Prostate gland (tissue), 2 donors: ENCODE results near the gene RNF169.

Source experiments
- CTCF ChIP-seq, 4 experiments: fragments of 200-600 bp in 2 of 4; fragments of 450-650 bp in 2 of 4; sonication (generic) in 2 of 4; IDR thresholded peaks; 1 replicate in 3 of 4; 2 replicates in 1 of 4; pipeline ENCODE4 v1.5.1; 2016 to 2019; ENCODE audit warnings: antibody characterized with exemption in 4 of 4, mild to moderate bottlenecking in 2 of 4, moderate library complexity in 2 of 4
- POLR2A ChIP-seq: fragments of 450-650 bp; IDR thresholded peaks from one replicate; pipeline ENCODE4 v1.6.1; 2016; ENCODE audit warnings: antibody characterized with exemption, mild to moderate bottlenecking

- TF ChIP-seq CTCF (IDR thresholded peaks at IDR 0.05) (no peak), POLR2A (no peak)
Observed at GRCh38 chr11:74847395-74847794, 98.7 kb downstream of the RNF169 start.
